Activated T-helper 1 cell treated with anti-CD3 and anti-CD28 coated beads, Interleukin-12 subunit alpha, Interleukin-12 subunit beta, Interleukin-2, Interleukin-4 antibody, amounts not matched to agents 30 ng/mL and 10 ng/mL and 1 ng/mL, durations not matched to agents 14 hours and 24 hours and 36 hours (primary cell): ENCODE data around the gene ATP11B. TPM values are rescaled to one million over a fixed set of nuclear protein-coding genes. Genes with fewer than 3 reads are reported as not detected.

Source experiments
- DNase-seq: peaks from one replicate; pipeline ENCODE4 v3.0.0; 2021; ENCODE audit warnings: low spot score
- H3K27ac Mint-ChIP-seq: one replicate; pipeline ENCODE4 v1.8.0; 2021; ENCODE audit warnings: mild to moderate bottlenecking, mixed read lengths
- H3K27me3 Mint-ChIP-seq: one replicate; pipeline ENCODE4 v1.8.0; 2022; ENCODE audit warnings: mild to moderate bottlenecking, moderate library complexity, mixed read lengths; ENCODE audit not compliant: insufficient read depth
- H3K36me3 Mint-ChIP-seq: one replicate; pipeline ENCODE4 v1.8.0; 2021; ENCODE audit warnings: low read depth, mixed read lengths
- H3K4me1 Mint-ChIP-seq: one replicate; pipeline ENCODE4 v1.8.0; 2021; ENCODE audit warnings: low read depth, mixed read lengths
- H3K4me3 Mint-ChIP-seq: one replicate; pipeline ENCODE4 v1.8.0; 2021; ENCODE audit warnings: mild to moderate bottlenecking, moderate library complexity, mixed read lengths
- H3K9me3 Mint-ChIP-seq: one replicate; pipeline ENCODE4 v1.8.0; 2021; ENCODE audit warnings: mixed read lengths
- intact Hi-C: fragments of 100-400 bp; cut with micrococcal nuclease; formaldehyde crosslinking; loops from one replicate; pipeline ENCODE4 v1.15.1; 2024
- total RNA-seq: library from RNA; stranded (reverse); gene quantifications from 2 replicates; pipeline ENCODE4 v1.2.3, GENCODE V29; 2022

The ATP11B gene
- total RNA-seq, 1 donor from 2014 or later = 92.3 TPM

DNA sequence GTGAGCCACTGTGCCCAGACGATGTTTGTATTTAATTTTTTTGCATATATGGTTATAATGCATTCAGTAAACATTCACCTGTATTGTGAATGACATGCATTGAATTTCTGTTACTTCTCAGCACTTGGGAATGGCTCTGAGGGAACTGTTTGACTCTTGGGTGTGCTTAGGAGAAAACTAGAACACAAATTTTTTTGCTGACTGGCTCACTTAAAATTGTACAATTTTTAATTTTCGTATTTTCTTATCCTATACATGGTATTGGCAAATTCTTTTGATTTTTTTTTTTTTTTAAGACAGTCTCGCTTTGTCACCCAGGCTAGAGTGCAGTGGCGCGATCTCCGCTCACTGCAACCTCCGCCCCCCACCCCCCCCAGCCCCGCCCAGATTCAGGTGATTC lies 7.2 kb downstream of the ATP11B start:
- Mint-ChIP-seq H3K4me1 (peaks cover 41% of the 10 kb centered on the region), H3K9me3 (no peaks in the 10 kb centered on the region), H3K36me3 (peaks cover 6% of the 10 kb centered on the region), H3K4me3 (no peak overlapping the region), H3K27me3 (no peaks in the 10 kb centered on the region), H3K27ac (no peak overlapping the region)
- no peak for DNase-seq
- intact Hi-C loops = no loop called here

- intact Hi-C loops = no loop called here
- H3K36me3 Mint-ChIP-seq = peaks cover 6% of the 10 kb centered on the region
- no peak overlapping the region for H3K4me3 Mint-ChIP-seq
- no peaks in the 10 kb centered on the region for H3K27me3 Mint-ChIP-seq
- no peak for DNase-seq
- H3K27ac Mint-ChIP-seq = no peak overlapping the region
- no peaks in the 10 kb centered on the region for H3K9me3 Mint-ChIP-seq
- peaks cover 26% of the 10 kb centered on the region for H3K4me1 Mint-ChIP-seq
Observed at GRCh38 chr3:182802413-182803390, 9.4 kb downstream of the ATP11B start.

DNA sequence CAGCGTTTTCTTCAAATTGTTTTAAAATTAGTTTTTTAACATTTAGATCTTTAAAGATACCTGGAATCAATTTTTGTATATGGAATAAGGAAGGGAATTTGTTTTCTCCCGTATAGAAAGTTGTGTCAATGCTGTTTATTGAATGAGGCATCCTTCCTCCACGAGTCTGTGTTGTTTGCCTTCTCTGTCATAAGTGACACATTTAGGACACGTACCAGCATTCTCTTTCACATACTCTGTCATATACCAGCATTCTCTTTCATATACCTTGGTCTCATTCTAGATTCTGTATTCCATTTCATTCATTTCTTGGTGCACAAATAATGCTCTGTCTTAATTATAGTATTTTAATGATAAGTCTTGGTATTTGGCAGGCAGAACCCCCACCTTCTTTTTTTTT lies 10.3 kb downstream of the ATP11B start:
- peaks cover 23% of the 10 kb centered on the region for H3K4me1 Mint-ChIP-seq
- no peak overlapping the region for H3K4me3 Mint-ChIP-seq
- no peak overlapping the region for H3K27ac Mint-ChIP-seq
- peaks cover 4% of the 10 kb centered on the region for H3K36me3 Mint-ChIP-seq
- intact Hi-C loops = no loop called here
- no peaks in the 10 kb centered on the region for H3K27me3 Mint-ChIP-seq
- H3K9me3 Mint-ChIP-seq = no peaks in the 10 kb centered on the region
- DNase-seq = no peak

DNA sequence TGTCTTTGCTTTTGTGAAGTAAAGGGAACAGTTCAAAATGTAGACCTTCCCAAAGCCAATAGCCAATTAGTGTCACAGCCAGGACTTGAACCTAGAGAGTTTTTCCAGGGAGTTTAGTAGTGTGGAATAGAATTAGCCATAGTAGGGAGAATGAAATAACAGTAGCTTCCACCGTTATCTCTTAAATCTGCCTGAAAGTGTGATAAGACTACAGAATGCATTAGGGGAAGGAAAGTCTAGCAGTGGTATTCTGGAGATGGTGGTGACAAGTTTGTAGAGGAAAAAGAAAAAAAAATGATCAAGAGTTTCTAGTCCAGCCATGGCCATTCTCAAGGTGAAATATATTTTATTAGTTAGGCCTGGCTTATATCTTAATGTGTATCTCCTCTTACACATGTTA lies 13.8 kb downstream of the ATP11B start:
- no peak overlapping the region for H3K4me3 Mint-ChIP-seq
- H3K36me3 Mint-ChIP-seq = peaks cover 11% of the 10 kb centered on the region
- intact Hi-C loops = no loop called here
- DNase-seq = no peak
- H3K9me3 Mint-ChIP-seq = no peaks in the 10 kb centered on the region
- H3K4me1 Mint-ChIP-seq = peaks cover 35% of the 10 kb centered on the region
- no peak overlapping the region for H3K27ac Mint-ChIP-seq
- H3K27me3 Mint-ChIP-seq = no peaks in the 10 kb centered on the region

DNA sequence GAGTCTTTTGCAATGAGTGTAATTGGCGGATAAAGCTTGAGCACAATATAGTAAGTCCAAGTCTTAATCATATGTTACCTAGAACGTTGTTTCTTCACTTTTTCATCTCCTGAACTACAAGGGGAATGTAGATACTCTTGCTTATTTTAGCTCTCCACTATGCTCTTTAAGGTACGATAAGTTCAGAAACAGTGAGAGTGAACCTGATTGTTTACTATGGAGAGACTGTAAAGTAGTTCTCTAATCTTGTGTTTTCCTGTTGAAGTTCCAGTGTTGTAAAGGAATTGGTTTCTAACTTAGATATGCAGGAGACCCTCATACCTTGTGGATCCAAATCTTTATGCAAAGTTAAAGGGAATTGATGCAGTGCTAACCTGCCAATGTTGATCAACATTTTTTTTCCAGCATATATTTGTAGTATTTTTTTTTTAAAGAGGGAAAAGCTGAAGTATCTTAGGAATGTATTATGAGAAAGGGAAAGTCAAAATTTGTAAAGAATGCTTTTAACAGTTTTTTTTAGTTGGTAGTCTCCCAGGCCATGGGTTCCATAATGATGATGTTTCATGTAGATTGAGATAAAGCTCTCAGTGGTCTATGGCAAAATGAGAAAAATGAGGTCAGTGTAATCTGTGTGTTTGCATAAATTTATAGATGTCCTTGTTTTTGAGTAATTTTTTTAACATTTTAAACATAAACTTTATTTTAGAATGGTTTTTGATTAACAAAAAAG lies 14.9 kb downstream of the ATP11B start:
- Mint-ChIP-seq H3K27ac (no peak overlapping the region), H3K9me3 (no peaks in the 10 kb centered on the region), H3K4me3 (no peak overlapping the region), H3K27me3 (no peaks in the 10 kb centered on the region), H3K4me1 (peaks cover 28% of the 10 kb centered on the region), H3K36me3 (peaks cover 11% of the 10 kb centered on the region)
- intact Hi-C loops = no loop called here
- no peak for DNase-seq

DNA sequence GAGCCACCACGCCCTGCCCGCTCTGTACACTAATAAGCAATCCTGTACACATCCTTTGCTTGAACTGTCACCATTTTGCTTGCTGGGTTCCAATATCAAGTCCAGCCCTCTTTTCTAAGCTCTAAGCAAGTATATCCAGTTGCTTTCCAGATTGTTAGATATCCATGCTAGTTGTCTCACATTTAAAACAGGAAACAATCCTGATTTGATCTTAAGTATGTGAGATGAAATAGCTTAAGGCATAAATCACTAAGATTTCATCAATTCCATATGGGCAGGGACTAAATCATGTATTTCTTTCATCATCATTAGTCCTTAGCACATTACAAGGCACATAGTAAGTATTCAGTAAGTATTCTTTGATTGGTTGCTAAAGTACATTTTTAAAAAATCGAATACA lies 16.2 kb downstream of the ATP11B start:
- DNase-seq = no peak
- H3K36me3 Mint-ChIP-seq = peaks cover 12% of the 10 kb centered on the region
- no peak overlapping the region for H3K4me3 Mint-ChIP-seq
- no peak overlapping the region for H3K27ac Mint-ChIP-seq
- no peaks in the 10 kb centered on the region for H3K9me3 Mint-ChIP-seq
- intact Hi-C loops = no loop called here
- H3K27me3 Mint-ChIP-seq = no peaks in the 10 kb centered on the region
- H3K4me1 Mint-ChIP-seq = peaks cover 27% of the 10 kb centered on the region

- H3K27ac Mint-ChIP-seq = no peak overlapping the region
- H3K27me3 Mint-ChIP-seq = no peaks in the 10 kb centered on the region
- no peaks in the 10 kb centered on the region for H3K9me3 Mint-ChIP-seq
- no peak for DNase-seq
- H3K4me1 Mint-ChIP-seq = peaks cover 27% of the 10 kb centered on the region
- intact Hi-C loops = no loop called here
- no peak overlapping the region for H3K4me3 Mint-ChIP-seq
- H3K36me3 Mint-ChIP-seq = peaks cover 12% of the 10 kb centered on the region
Observed at GRCh38 chr3:182810574-182811268, 17.4 kb downstream of the ATP11B start.

DNA sequence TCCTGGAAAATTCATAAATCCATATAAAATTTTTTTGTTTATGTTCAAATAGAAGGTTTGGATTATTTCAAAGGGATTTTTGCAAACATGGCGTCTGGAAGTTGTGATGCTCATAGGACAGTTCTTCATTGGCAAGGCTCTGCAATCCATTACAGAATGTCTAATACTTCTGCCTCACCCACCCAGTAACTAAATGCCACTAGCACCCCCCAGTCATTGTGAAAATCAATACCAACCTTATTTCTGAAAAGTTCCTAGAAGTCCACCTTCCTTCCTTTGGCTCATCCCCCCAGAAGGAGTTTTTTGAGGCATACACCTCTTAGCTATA lies 17.9 kb downstream of the ATP11B start:
- Mint-ChIP-seq H3K9me3 (no peaks in the 10 kb centered on the region), H3K27me3 (no peaks in the 10 kb centered on the region), H3K4me1 (peaks cover 31% of the 10 kb centered on the region), H3K4me3 (no peak overlapping the region), H3K36me3 (peaks cover 12% of the 10 kb centered on the region), H3K27ac (no peak overlapping the region)
- intact Hi-C loops = no loop called here
- DNase-seq = no peak

DNA sequence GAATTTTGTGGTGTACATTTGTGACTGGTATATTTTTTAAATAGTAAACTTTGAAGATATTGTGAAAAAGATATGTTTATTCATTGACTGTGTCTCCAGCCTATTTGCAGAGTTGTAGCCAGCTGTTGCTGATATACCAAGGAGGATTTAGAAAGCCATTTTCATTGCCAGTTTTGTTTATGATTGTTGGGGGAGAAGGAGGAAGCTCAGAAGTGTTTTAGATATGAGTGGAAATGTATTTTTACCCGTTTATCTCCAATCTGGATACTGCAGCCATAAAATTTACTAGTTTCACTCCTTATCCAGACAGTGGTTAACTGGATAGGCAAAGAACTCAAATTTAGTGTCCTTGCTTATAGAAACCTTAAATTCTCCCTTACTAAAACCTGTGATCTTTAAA lies 18.8 kb downstream of the ATP11B start:
- Mint-ChIP-seq H3K4me3 (no peak overlapping the region), H3K27me3 (no peaks in the 10 kb centered on the region), H3K9me3 (no peaks in the 10 kb centered on the region), H3K4me1 (peaks cover 29% of the 10 kb centered on the region), H3K36me3 (peaks cover 10% of the 10 kb centered on the region), H3K27ac (no peak overlapping the region)
- no peak for DNase-seq
- intact Hi-C loops = no loop called here

- no peak overlapping the region for H3K27ac Mint-ChIP-seq
- H3K36me3 Mint-ChIP-seq = peaks cover 10% of the 10 kb centered on the region
- DNase-seq = no peak
- H3K4me1 Mint-ChIP-seq = peaks cover 21% of the 10 kb centered on the region
- no peaks in the 10 kb centered on the region for H3K9me3 Mint-ChIP-seq
- H3K4me3 Mint-ChIP-seq = no peak overlapping the region
- intact Hi-C loops = no loop called here
- H3K27me3 Mint-ChIP-seq = no peaks in the 10 kb centered on the region
Observed at GRCh38 chr3:182814419-182815062, 21.2 kb downstream of the ATP11B start.

GRCh38 chr3:182816181-182816580 lies 22.9 kb downstream of the ATP11B start:
- Mint-ChIP-seq H3K36me3 (peaks cover 17% of the 10 kb centered on the region), H3K27ac (no peak overlapping the region), H3K4me3 (no peak overlapping the region), H3K9me3 (no peaks in the 10 kb centered on the region), H3K27me3 (no peaks in the 10 kb centered on the region), H3K4me1 (peaks cover 17% of the 10 kb centered on the region)
- DNase-seq = no peak
- intact Hi-C loops = no loop called here

DNA sequence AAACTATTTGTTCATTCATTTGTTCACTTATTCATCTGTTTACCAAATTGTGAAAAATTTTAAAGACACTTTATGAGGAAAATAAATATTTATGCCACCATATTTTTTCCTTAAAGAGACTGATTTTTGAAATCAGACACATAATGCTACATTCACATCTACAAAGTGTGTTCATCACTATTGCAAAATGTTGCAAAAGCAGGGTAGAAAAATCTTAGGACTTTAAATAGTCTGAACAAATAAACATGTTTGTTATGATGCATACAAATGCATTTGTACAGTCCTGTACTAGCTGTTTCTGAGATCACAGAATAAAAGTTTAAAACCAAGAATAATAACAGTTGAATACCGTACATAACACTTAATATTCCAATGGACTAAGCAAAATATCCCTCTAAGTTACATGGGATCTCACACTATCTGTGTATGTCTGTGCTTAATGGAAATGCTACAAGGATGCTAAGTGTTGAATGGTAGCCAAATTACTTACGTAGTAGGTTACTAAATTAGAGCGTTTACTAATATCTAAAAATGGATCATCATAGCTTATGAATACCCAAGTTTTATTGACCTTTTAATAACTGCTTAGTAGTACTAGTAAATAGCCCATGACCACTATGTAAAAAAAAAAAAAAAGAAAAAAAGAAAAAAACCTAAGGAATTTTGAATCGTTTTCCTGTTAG lies 25.1 kb downstream of the ATP11B start:
- intact Hi-C loops = no loop called here

More for the DNA sequence above, 25.1 kb downstream of the ATP11B start:
- Mint-ChIP-seq H3K9me3 (no peaks in the 10 kb centered on the region), H3K36me3 (peaks cover 27% of the 10 kb centered on the region), H3K4me1 (peaks cover 6% of the 10 kb centered on the region), H3K4me3 (no peak overlapping the region), H3K27me3 (no peaks in the 10 kb centered on the region), H3K27ac (no peak overlapping the region)
- DNase-seq = no peak
